GM12878 (cell line): Measurements from ENCODE around the gene PHF14. TPM values are rescaled to one million over a fixed set of nuclear protein-coding genes. Genes with fewer than 3 reads are reported as not detected.

Source experiments
- ATAC-seq: fragments of 200-7000 bp; cut with Tn5 transposase; 3 replicates; pipeline ENCODE4 v1.9.1; 2020; ENCODE audit warnings: mild to moderate bottlenecking, moderate library complexity
- BruUV-seq: library from RNA; stranded (reverse); fragments of 400-500 nt; replicated peaks from 2 replicates; lab custom pipeline; 2021; lab: Mats Ljungman, UMichigan
- CTCF ChIA-PET: fragments of 300-600 bp; sonication (Branson Sonifier 250); formaldehyde crosslinking; extraction: SDS; loops from one replicate; lab custom pipeline; 2021; ENCODE audit warnings: inconsistent platforms; lab: Yijun Ruan, JAX
- POLR2A ChIA-PET: fragments of 350-600 bp; formaldehyde crosslinking; extraction: SDS; loops from one replicate; lab custom pipeline; 2021; ENCODE audit warnings: inconsistent platforms; lab: Charles Lee
- RAD21 ChIA-PET: fragments of 300-600 bp; sonication (Branson Sonifier 250); formaldehyde crosslinking; loops from one replicate; lab custom pipeline; 2023; ENCODE audit warnings: antibody characterized with exemption; ENCODE audit not compliant: unreplicated experiment; lab: Charles Lee
- SMC1A ChIA-PET: fragments of 300-600 bp; sonication (Branson Sonifier 250); formaldehyde crosslinking; loops from one replicate; lab custom pipeline; 2023; ENCODE audit not compliant: unreplicated experiment, uncharacterized antibody; lab: Charles Lee
- DNase-seq: peaks from one replicate; pipeline ENCODE4 v3.0.0-alpha.2; 2011; ENCODE audit warnings: low read depth, low spot score
- FAIRE-seq: peaks from 3 replicates; lab custom pipeline; 2011; peaks lifted over from hg19 to GRCh38; lab: Jason Lieb, UNC
- H2AFZ ChIP-seq: 2 replicates; pipeline ENCODE4 v1.6.0; 2011; ENCODE audit warnings: low read depth, low read length, control low read depth; ENCODE audit not compliant: control insufficient read depth
- H3K27ac ChIP-seq: 2 replicates; pipeline ENCODE4 v1.5.1; 2011; ENCODE audit warnings: control low read depth; ENCODE audit not compliant: control insufficient read depth, insufficient read depth
- H3K27me3 ChIP-seq, 2 experiments: replicated peaks in 1 of 2; 2 replicates each; pipeline versions ENCODE4 v1.6.0 to v1.6.1; 2011; ENCODE audit warnings: low read length in 1 of 2; ENCODE audit not compliant: control insufficient read depth in 2 of 2, insufficient read depth in 2 of 2
- H3K36me3 ChIP-seq, 2 experiments: 2 replicates each; pipeline ENCODE4 v1.5.1; 2011; ENCODE audit warnings: low read length in 1 of 2; ENCODE audit not compliant: control insufficient read depth in 2 of 2, insufficient read depth in 2 of 2
- H3K4me1 ChIP-seq: 2 replicates; pipeline ENCODE4 v1.6.1; 2011; ENCODE audit warnings: mild to moderate bottlenecking, low read length, moderate library complexity, mixed read lengths; ENCODE audit not compliant: control insufficient read depth, insufficient read depth
- H3K4me2 ChIP-seq: 2 replicates; pipeline ENCODE4 v1.6.0; 2011; ENCODE audit warnings: control low read depth; ENCODE audit not compliant: control insufficient read depth, insufficient read depth
- H3K4me3 ChIP-seq: fragments of 200-600 bp; sonication (generic); 2 replicates; pipeline ENCODE4 v1.5.1; 2016
- H3K79me2 ChIP-seq: 2 replicates; pipeline ENCODE4 v1.6.0; 2011; ENCODE audit warnings: low read length; ENCODE audit not compliant: control insufficient read depth, insufficient read depth
- H3K9ac ChIP-seq: 2 replicates; pipeline ENCODE4 v1.8.0; 2011; ENCODE audit warnings: low read length, control low read depth, mixed read lengths; ENCODE audit not compliant: control insufficient read depth, insufficient read depth
- H3K9me3 ChIP-seq: replicated peaks from 3 replicates; pipeline ENCODE4 v1.5.1; 2011; ENCODE audit warnings: mild to moderate bottlenecking, low read length; ENCODE audit not compliant: control insufficient read depth, insufficient read depth
- H4K20me1 ChIP-seq: 2 replicates; pipeline ENCODE4 v1.6.0; 2011; ENCODE audit not compliant: control insufficient read depth, insufficient read depth
- ATF7 ChIP-seq: fragments of 450-650 bp; IDR thresholded peaks from 2 replicates; pipeline ENCODE4 v1.6.1; 2016; ENCODE audit warnings: low read depth, mild to moderate bottlenecking
- BCL11A ChIP-seq: IDR thresholded peaks from 2 replicates; pipeline ENCODE4 v1.6.1; 2011; ENCODE audit warnings: low read depth, low read length
- BRCA1 ChIP-seq: IDR thresholded peaks from 2 replicates; pipeline ENCODE4 v1.6.1; 2011; ENCODE audit warnings: low read depth, low read length, improper control_type of control experiment
- CREM ChIP-seq: IDR thresholded peaks from 2 replicates; pipeline ENCODE4 v1.6.1; 2014; ENCODE audit warnings: antibody characterized with exemption, low read depth
- JUND ChIP-seq: IDR thresholded peaks from 2 replicates; pipeline ENCODE4 v1.6.1; 2012; ENCODE audit warnings: low read depth, mild to moderate bottlenecking, low read length, improper control_type of control experiment, moderate library complexity
- LARP7 ChIP-seq: fragments of 450-650 bp; IDR thresholded peaks from 2 replicates; pipeline ENCODE4 v1.6.1; 2017; ENCODE audit warnings: mild to moderate bottlenecking
- NBN ChIP-seq: fragments of 450-650 bp; IDR thresholded peaks from 2 replicates; pipeline ENCODE4 v1.6.1; 2016
- RELA ChIP-seq: fragments of 450-650 bp; IDR thresholded peaks from 2 replicates; pipeline ENCODE4 v1.8.0; 2014; ENCODE audit warnings: borderline replicate concordance; ENCODE audit not compliant: partially characterized antibody
- SMAD5 ChIP-seq: IDR thresholded peaks from 2 replicates; pipeline ENCODE4 v1.6.1; 2016; ENCODE audit warnings: antibody characterized with exemption, low read depth
- SUPT20H ChIP-seq: IDR thresholded peaks from 2 replicates; pipeline ENCODE4 v1.6.1; 2011; ENCODE audit warnings: low read depth, mild to moderate bottlenecking, low read length, moderate library complexity, borderline replicate concordance; ENCODE audit not compliant: control insufficient read depth
- TCF7 ChIP-seq: IDR thresholded peaks from 2 replicates; pipeline ENCODE4 v1.6.1; 2014; ENCODE audit warnings: antibody characterized with exemption, borderline replicate concordance
- ZNF207 ChIP-seq: fragments of 450-650 bp; IDR thresholded peaks from 2 replicates; pipeline ENCODE4 v1.6.1; 2014; ENCODE audit warnings: antibody characterized with exemption, mild to moderate bottlenecking, borderline replicate concordance
- in situ Hi-C: fragments of 300-500 bp; cut with MboI; formaldehyde crosslinking; loops from 9 replicates; pipeline ENCODE4 v1.14.3; 2018; ENCODE audit warnings: mixed read lengths
- intact Hi-C: fragments of 100-400 bp; cut with micrococcal nuclease; formaldehyde crosslinking; loops from one replicate; pipeline ENCODE4 v1.14.2; 2022; ENCODE audit not compliant: unreplicated experiment
- polyA plus RNA-seq, 11 experiments: library from polyadenylated mRNA; depleted of rRNA in 4 of 11; unstranded in 6 of 11; stranded (reverse) in 5 of 11; fragments of >200 nt; fragmentation: Nextera tagmentation in 4 of 11; fragmentation: Illumina TruSeq in 1 of 11; extraction: Ambion mirVana in 4 of 11; extraction: Trizol in 1 of 11; gene quantifications; 1 replicate in 1 of 11; 2 replicates in 10 of 11; pipeline versions ENCODE4 v1.2.1 to v1.2.3, GENCODE V29; 2011 to 2016; ENCODE audit warnings: inconsistent platforms in 2 of 11, missing spikeins in 2 of 11, low read depth in 1 of 11
- total RNA-seq, 4 experiments: library from RNA; depleted of rRNA in 3 of 4; stranded (reverse); fragments of >200 nt in 3 of 4; fragmentation: Illumina TruSeq in 1 of 4; extraction: Trizol in 1 of 4; gene quantifications; 2 replicates each; pipeline versions ENCODE4 v1.2.1 to v1.2.3, GENCODE V29; 2013 to 2021

Gene PHF14
- total and polyA plus RNA-seq, 10 of the 15 experiments (the other 5 are each of a cell fraction or from before 2014, with no cell fraction given): 21.3 to 47.1 (median 29.9) TPM

- no peak for ATAC-seq
- ChIA-PET RAD21 (no interaction called here), SMC1A (interaction anchor here (1.3 kb wide), 1 partner anchor 132 kb away, joined by 3 read pairs; no protein-coding TSS in a partner anchor), CTCF (no interaction called here), POLR2A (no interaction called here)
- Histone ChIP-seq H3K79me2 (peaks cover 23% of the 10 kb centered on the region), H3K36me3 (peaks cover 0 to 3% of the 10 kb centered on the region in 2 experiments), H3K4me1 (peaks cover 3% of the 10 kb centered on the region; the same call in 1 of the 2 replicates), H3K27ac (no peak overlapping the region), H3K4me3 (no peak overlapping the region), H3K9ac (no peak overlapping the region), H2AFZ (no peak overlapping the region), H3K9me3 (no peaks in the 10 kb centered on the region), H3K4me2 (no peak overlapping the region), H3K27me3 (no peaks in the 10 kb centered on the region), H4K20me1 (no peaks in the 10 kb centered on the region)
- DNase-seq: no peak
- intact Hi-C loops: no loop called here
- in situ Hi-C loops: loop anchor here (25.0 kb wide), 1 partner anchor 403 kb away; no protein-coding TSS in a partner anchor
- FAIRE-seq: no peak
- BruUV-seq: no TSS peak
- TF ChIP-seq TCF7: no peak
- no peak for TF ChIP-seq RELA
- TF ChIP-seq BRCA1: no peak
- no peak for TF ChIP-seq SUPT20H
- TF ChIP-seq LARP7: no peak
- no peak for TF ChIP-seq SMAD5
- no peak for TF ChIP-seq CREM
- no peak for TF ChIP-seq JUND
- TF ChIP-seq NBN: no peak
- no peak for TF ChIP-seq ATF7
- no peak for TF ChIP-seq ZNF207
- TF ChIP-seq BCL11A: no peak
- TF ChIP-seq, all 136 proteins: peak for 0
Observed at GRCh38 chr7:10934292-10934691, 39.4 kb upstream of the PHF14 start.
